ENCODE results near the gene PIGP.
A peak's percentile ranks its signal among the peaks of the same experiment; 100 is the strongest.

Gene PIGP

DNA sequence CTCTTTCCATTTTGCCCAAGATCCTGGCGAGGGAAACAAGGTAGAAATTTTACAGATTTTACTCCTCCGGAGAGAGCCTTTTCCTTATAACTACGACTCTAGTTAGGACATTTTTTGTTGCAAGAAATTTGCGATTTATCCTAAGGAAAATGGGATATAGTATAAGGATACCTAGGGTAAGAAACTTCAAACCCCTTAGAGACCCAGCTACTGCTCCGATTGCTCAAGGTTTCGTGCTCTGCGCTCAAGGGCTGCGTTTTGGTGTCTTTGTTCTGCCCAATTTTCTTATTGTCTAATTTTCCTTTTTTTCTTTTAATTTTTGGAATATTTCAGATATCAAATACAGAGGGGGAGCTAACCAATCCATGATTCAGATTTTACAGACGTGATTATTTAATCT lies 1.7 kb upstream of the PIGP start:
- no peak overlapping the region for H3K27ac ChIP-seq (ENCODE audit: low read length)
- peaks cover 31% of the 10 kb centered on the region for H4K20me1 ChIP-seq (ENCODE audit: insufficient read depth, low read length)
- peaks cover 6% of the 10 kb centered on the region for H3K36me3 ChIP-seq (replicated peaks; ENCODE audit: low read depth, low read length)
- no peaks in the 10 kb centered on the region for H3K9me3 ChIP-seq (ENCODE audit: insufficient read depth, low read length)
- peak overlapping the region; percentile 87 for H3K4me3 ChIP-seq (ENCODE audit: low read length)
- H3K79me2 ChIP-seq (ENCODE audit: low read length), result peaks cover 73% of the 10 kb centered on the region
- H2AFZ ChIP-seq (ENCODE audit: low read depth, low read length), result no peak overlapping the region
- H3K9ac ChIP-seq (ENCODE audit: low read length), result peak overlapping the region; percentile 78
- H3K4me1 ChIP-seq (ENCODE audit: low read length), result peaks cover 24% of the 10 kb centered on the region
- no peaks in the 10 kb centered on the region for H3K27me3 ChIP-seq (ENCODE audit: low read depth, low read length)
- TF ChIP-seq, protein P1, sequence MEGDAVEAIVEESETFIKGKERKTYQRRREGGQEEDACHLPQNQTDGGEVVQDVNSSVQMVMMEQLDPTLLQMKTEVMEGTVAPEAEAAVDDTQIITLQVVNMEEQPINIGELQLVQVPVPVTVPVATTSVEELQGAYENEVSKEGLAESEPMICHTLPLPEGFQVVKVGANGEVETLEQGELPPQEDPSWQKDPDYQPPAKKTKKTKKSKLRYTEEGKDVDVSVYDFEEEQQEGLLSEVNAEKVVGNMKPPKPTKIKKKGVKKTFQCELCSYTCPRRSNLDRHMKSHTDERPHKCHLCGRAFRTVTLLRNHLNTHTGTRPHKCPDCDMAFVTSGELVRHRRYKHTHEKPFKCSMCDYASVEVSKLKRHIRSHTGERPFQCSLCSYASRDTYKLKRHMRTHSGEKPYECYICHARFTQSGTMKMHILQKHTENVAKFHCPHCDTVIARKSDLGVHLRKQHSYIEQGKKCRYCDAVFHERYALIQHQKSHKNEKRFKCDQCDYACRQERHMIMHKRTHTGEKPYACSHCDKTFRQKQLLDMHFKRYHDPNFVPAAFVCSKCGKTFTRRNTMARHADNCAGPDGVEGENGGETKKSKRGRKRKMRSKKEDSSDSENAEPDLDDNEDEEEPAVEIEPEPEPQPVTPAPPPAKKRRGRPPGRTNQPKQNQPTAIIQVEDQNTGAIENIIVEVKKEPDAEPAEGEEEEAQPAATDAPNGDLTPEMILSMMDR (IDR thresholded peaks at IDR 0.05; ENCODE audit: low read depth, low read length), result no peak
- TF ChIP-seq EZH2phosphoT487 (IDR thresholded peaks at IDR 0.05; ENCODE audit: low read depth), result no peak
- H3K4me2 ChIP-seq (ENCODE audit: low read length), result peak overlapping the region; percentile 85

DNA sequence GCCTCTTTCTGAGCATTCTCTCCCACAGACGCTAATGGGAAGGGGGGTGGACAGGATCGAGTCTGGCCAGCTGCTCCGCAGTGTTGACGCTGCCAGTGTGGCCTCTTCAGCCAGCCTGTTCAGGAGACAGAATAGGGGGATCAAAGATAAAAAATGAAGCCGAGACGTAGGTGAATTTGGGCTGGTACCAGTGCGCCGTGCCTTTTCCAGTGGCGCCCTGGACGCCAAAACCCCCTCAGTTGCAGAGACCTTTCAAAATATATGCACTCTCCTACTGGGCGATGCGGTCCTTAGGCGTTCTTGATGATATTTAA lies 1.3 kb upstream of the PIGP start:
- H4K20me1 ChIP-seq (ENCODE audit: insufficient read depth, low read length), result peaks cover 29% of the 10 kb centered on the region
- H3K4me3 ChIP-seq (ENCODE audit: low read length), result peak overlapping the region; percentile 87
- H3K9ac ChIP-seq (ENCODE audit: low read length), result peak overlapping the region; percentile 78
- 0 out of 2 replicates have a peak overlapping the region, but pooled peaks have one; percentile 23 for H2AFZ ChIP-seq (ENCODE audit: low read depth, low read length)
- H3K27me3 ChIP-seq (ENCODE audit: low read depth, low read length), result no peaks in the 10 kb centered on the region
- TF ChIP-seq EZH2phosphoT487 (IDR thresholded peaks at IDR 0.05; ENCODE audit: low read depth), result no peak
- TF ChIP-seq, protein P1 (IDR thresholded peaks at IDR 0.05; ENCODE audit: low read depth, low read length), result no peak
- peak overlapping the region; percentile 85 for H3K4me2 ChIP-seq (ENCODE audit: low read length)
- H3K27ac ChIP-seq (ENCODE audit: low read length), result no peak overlapping the region
- H3K79me2 ChIP-seq (ENCODE audit: low read length), result peaks cover 70% of the 10 kb centered on the region
- peaks cover 23% of the 10 kb centered on the region for H3K4me1 ChIP-seq (ENCODE audit: low read length)
- H3K9me3 ChIP-seq (ENCODE audit: insufficient read depth, low read length), result no peaks in the 10 kb centered on the region
- H3K36me3 ChIP-seq (replicated peaks; ENCODE audit: low read depth, low read length), result peaks cover 6% of the 10 kb centered on the region

DNA sequence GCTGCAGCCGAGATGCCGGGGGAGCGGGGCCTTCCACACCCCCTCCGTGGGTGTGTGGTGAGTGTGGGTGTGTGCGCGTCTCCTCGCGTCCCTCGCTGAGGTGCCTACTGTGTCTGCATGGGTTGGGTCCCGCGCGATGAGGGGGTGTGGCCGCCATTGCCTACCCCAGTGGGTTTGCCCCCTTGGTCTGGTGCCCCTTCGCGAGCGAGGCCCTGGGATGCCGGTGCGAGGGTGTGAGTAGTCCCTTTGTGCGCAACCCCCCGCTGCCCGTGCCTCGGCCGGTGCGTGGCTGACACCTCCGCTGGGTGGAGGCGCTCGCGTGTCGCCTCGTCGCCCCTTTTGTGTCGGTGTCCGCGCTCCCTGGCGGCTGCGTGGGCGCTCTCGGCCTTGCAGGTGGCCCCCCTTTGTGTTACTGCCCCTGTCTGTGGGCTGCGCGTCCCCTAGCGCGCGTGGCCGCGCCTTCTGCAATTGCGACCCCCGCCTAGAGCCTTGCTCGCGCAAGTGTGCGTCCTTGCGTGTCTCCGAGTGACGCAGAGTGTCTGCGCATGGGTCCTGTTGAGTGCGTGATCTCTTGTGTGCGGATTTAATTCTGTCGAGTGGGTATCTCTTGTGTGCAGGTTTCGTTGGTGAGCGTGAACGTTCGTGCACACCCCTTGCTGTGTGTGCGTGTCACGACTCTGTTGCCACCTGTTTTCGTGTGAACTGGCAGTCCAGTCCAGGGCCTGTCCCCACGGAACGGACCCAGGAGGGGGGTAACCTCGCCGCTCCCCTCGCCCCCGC lies 736 bp upstream of the PIGP start:
- Histone ChIP-seq H3K4me3 (ENCODE audit: low read length) (peak overlapping the region; percentile 87), H3K4me2 (ENCODE audit: low read length) (peak overlapping the region; percentile 85), H3K36me3 (replicated peaks; ENCODE audit: low read depth, low read length) (peaks cover 9% of the 10 kb centered on the region), H4K20me1 (ENCODE audit: insufficient read depth, low read length) (peaks cover 27% of the 10 kb centered on the region), H3K9me3 (ENCODE audit: insufficient read depth, low read length) (no peaks in the 10 kb centered on the region), H3K4me1 (ENCODE audit: low read length) (peaks cover 17% of the 10 kb centered on the region), H2AFZ (ENCODE audit: low read depth, low read length) (0 out of 2 replicates have a peak overlapping the region, but pooled peaks have one; percentile 23), H3K27me3 (ENCODE audit: low read depth, low read length) (no peaks in the 10 kb centered on the region), H3K79me2 (ENCODE audit: low read length) (peaks cover 65% of the 10 kb centered on the region), H3K27ac (ENCODE audit: low read length) (peak overlapping the region; percentile 48), H3K9ac (ENCODE audit: low read length) (peak overlapping the region; percentile 78)
- TF ChIP-seq, protein P1 (IDR thresholded peaks at IDR 0.05; ENCODE audit: low read depth, low read length), result peak; percentile 15; the same call in 1 of the 2 replicates
- TF ChIP-seq EZH2phosphoT487 (IDR thresholded peaks at IDR 0.05; ENCODE audit: low read depth), result no peak

- Histone ChIP-seq H3K79me2 (ENCODE audit: low read length) (peaks cover 53% of the 10 kb centered on the region), H3K9ac (ENCODE audit: low read length) (peak overlapping the region; percentile 74), H3K27me3 (ENCODE audit: low read depth, low read length) (no peaks in the 10 kb centered on the region), H3K27ac (ENCODE audit: low read length) (peak overlapping the region; percentile 69), H3K9me3 (ENCODE audit: insufficient read depth, low read length) (no peaks in the 10 kb centered on the region), H2AFZ (ENCODE audit: low read depth, low read length) (peak overlapping the region; percentile 19), H3K4me2 (ENCODE audit: low read length) (peak overlapping the region; percentile 91), H3K4me1 (ENCODE audit: low read length) (peaks cover 17% of the 10 kb centered on the region; the same call in 1 of the 2 replicates), H3K36me3 (replicated peaks; ENCODE audit: low read depth, low read length) (peaks cover 9% of the 10 kb centered on the region), H3K4me3 (ENCODE audit: low read length) (peak overlapping the region; percentile 77), H4K20me1 (ENCODE audit: insufficient read depth, low read length) (peaks cover 20% of the 10 kb centered on the region)
- TF ChIP-seq, protein P1 (IDR thresholded peaks at IDR 0.05; ENCODE audit: low read depth, low read length), result no peak
- TF ChIP-seq EZH2phosphoT487 (IDR thresholded peaks at IDR 0.05; ENCODE audit: low read depth), result no peak
Observed at GRCh38 chr21:37072274-37072987, 440 bp downstream of the PIGP start.
